HS-27A (cell line): Measurements from ENCODE around the gene PLEKHN1.
"Not testable (repeated sequence)": the region's sequence is repeated elsewhere in the genome, so short reads cannot be mapped to it uniquely, and the experiment has no call there.

Experiments used
- DNase-seq: peaks from one replicate; pipeline ENCODE4 v3.0.0-alpha.2; 2012; ENCODE audit warnings: low read depth, missing footprints

Gene PLEKHN1

DNA sequence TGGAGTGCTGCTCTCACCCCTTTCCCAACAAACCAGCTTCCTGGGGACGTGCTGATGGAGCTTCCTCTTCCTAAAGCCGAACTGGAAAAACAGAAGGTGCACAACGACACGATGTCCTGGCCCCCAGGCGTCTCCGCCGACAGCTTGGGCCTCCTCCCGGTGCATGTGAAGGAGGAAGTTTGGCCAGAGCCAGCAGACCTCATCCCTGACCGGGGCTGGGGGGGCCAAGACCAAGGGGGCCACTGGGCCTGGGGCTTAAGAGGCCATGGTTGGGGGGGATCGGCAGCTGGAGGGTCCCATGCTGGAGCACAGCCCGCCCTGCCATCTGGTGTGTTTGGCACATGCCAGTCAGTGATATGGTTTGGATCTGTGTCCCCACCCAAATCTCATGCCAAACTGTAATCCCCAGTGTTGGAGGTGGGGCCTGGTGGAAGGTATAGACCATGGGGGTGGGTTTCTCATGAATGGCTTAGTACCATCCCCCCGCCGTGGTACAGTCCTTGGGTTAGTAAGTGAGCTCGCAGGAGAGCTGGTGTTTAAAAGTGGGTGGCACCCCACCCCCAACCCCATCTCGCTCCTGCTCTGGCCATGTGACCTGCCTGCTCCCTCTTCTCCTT, 27.2 kb downstream of the PLEKHN1 start:
- DNase-seq, result no peak

- not testable (repeated sequence) for DNase-seq
These were observed 28.3 kb downstream of the PLEKHN1 start for GRCh38 chr1:994546-994945.

GRCh38 chr1:995665-996633, 29.7 kb downstream of the PLEKHN1 start:
- no peak for DNase-seq

GRCh38 chr1:996851-997712, 30.8 kb downstream of the PLEKHN1 start:
- no peak for DNase-seq

GRCh38 chr1:997713-997992, 31.4 kb downstream of the PLEKHN1 start:
- no peak for DNase-seq

DNA sequence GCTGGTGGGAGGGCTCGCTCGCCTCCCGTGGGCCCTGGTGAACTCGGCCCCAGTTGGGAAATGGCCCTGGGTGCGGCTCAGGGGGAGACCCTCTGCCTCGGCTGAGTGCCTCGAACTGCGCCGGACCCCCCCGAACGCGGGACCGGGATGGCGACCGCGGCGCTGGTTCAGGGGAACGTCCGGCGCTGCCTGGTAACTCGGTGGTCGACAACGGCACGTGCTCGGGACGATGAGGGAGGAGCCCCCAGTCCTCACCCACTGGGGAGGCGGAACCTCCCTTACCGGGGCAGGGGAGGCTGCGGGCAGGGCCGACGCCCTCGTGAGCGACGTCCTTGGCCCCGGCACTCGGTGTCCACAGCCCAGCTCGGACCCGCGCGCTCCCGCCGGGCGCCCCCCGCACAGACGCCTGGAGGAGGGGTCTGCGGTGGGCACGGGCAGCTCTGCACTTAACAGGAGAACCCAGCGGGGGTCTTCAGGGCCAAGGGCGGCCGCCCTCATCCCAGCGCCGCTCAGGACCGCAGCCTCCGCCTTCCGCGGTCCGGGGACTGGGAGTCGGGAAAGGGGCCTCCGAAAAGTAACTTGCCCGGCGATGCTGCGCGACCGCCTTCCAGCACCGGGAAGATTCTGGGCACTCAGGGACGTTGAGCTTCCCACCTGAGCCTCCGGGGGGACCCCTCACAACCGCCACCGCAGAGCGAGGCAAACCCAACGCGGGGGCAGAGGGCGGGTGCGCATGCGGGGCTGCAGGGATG, 31.9 kb downstream of the PLEKHN1 start:
- no peak for DNase-seq

DNA sequence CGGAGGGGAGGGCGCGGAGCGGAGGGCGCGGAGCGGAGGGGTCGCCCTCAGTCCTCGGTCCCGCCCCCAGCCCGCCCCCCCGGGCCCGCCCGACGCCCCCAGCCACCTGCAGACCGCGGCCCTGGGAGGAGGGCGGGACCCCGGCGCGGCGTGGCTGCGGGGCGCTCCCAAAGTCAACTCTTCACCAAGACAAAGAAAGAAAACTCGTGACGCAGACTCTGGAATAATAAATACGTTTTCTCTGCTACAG, 32.4 kb downstream of the PLEKHN1 start:
- DNase-seq, result no peak

GRCh38 chr1:998995-999724, 32.9 kb downstream of the PLEKHN1 start:
- DNase-seq, result no peak

- DNase-seq, result peak; percentile 82
These were observed 33.6 kb downstream of the PLEKHN1 start, which contains the start of gene HES4 for GRCh38 chr1:999725-1000356. Gene HES4, minus strand, starts transcription at chr1:1000097. Its CDS starts 124 bp downstream, at chr1:999973.

DNA sequence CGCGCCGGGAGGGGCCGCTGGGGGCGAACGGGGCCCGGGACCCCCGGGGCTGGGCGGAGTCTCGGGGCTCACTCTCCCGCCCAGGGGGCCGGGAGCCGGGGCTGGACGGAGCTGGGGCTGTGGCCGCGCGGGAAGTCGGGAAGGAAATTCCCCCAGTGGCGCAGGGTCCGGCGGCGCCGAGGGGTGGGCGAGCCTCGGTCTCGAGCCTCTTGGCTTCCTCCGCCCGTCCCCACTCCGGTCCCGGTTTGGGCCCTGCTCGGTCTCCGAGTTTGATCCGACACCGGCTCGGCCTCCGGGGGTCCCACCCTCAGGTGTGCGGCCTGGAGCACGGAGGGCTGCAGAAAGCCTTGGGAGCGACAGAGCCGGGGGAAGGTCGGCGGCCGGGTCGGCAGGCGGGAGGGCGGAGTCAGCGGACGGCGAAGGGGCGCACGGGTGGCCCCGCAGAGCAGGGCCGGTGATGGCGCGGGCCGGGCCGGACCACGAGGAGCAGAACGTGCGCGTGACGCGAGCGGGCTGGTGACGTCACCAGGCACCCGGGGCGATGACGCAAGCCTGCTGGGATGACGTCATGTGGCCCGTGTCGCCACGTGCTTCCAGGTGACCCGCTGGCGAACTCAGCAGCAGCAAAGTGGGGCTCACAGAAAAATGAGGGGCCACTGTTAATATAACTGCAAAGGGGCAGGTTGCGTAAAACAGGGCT, 34.2 kb downstream of the PLEKHN1 start:
- DNase-seq, result peak; percentile 79

GRCh38 chr1:1001057-1001783, 34.9 kb downstream of the PLEKHN1 start:
- DNase-seq, result no peak

GRCh38 chr1:1003618-1004419, 37.5 kb downstream of the PLEKHN1 start:
- no peak for DNase-seq

GRCh38 chr1:1004420-1004779, 38.1 kb downstream of the PLEKHN1 start:
- DNase-seq, result no peak

DNA sequence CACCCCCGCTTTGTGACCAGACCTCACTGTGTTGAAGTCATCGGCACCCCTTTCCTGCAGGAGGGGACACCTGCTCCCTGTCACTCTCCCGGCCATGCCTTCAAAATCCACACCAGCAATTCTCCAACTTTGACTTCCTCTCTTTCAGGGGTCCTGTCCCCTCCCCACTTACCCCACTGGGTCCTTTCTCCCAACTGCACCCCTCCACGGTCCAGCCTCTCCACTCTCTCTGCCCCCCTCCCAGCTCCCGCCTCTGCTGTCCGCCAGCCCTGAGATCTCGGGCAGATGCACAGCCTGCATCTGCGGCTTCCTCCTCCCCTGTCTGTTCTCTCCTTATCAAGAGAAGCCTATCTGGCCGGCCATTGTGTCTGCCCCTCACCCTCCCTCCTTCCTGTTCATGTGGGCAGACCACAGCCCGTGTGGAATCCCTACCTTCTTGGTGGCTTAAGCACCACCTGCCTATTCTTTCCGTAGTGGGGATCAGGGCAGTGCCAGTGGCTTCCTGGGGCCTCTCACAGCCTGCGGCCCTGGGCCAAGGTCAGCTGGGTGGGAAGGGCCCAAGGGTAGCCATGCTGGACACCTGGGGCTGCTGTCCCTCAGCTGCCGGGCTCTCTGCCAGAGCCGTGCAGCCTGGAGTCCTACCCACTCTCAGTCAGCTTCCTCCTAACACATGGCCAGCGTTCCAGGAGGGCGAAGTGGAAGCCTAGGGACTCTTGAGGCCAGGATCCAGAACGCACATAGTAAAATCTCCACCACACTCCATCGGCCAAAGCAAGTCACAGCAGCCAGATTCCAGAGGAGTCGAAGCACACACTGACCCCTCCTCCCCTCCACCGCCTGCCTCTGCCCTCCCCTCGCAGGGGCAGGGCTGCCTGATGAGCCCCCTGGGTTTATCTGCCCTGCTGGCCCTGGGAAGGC, 38.8 kb downstream of the PLEKHN1 start:
- DNase-seq, result no peak

DNA sequence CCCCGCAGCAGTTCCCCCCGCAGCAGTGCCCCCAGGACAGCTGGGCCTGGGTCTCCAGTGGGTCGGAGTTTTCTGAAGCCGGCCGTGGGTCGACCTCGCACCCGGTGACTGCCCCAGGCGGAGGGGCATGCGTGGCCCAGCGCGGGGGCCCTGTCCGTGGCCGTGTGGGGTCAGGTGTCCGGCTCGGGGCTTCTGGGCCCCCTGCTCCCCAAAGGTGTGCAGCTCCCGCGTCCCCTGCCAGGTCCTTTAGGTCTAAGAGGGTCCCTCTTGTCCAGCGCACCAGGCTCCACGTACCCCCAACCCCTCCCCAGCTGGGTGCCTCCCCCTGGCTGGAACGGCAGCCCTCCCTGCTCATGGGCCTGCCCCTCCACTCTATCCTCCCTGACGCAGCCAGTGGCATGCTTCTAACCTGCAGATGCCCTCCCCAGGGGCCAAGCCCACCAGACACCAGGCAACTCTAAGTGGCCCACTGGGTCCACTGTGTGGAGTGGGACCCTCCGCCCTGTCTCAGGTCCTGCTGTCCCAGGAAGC, 39.6 kb downstream of the PLEKHN1 start:
- DNase-seq, result no peak

- DNase-seq, result no peak
These were observed 40.2 kb downstream of the PLEKHN1 start for GRCh38 chr1:1006305-1007159.
